ENCODE measurements around the gene EPB42.

DNA sequence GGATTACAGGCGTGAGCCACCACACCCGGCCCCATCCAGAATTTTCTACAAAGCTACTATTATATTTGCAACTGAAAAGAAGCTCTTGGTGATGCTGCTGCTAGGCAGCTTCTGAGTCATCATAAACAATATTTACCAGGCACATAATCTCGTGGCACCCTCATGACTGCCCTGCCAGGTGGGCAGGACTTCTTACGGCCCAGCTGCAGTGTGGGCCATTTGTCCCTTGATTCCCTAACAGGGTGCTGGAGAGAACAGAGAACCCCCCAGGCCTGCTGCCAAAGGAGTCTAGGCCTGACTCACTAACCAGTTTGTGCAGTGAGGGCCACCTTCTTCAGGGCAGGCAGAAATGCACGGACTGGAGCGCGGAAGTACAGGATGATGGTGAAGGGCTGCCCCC, 4.9 kb downstream of the EPB42 start:
- no peak for TF ChIP-seq EZH2 (IDR thresholded peaks at IDR 0.05; ENCODE audit: insufficient read depth, poor library complexity, severe bottlenecking)
- no peak for TF ChIP-seq EZH2phosphoT487 (IDR thresholded peaks at IDR 0.05; ENCODE audit: insufficient read depth, low read depth)
